SK-N-MC (cell line): ENCODE results near the gene PYGL.

Experiments used
- EZH2 ChIP-seq: fragments of 200-600 bp; sonication (generic); IDR thresholded peaks from one replicate; pipeline ENCODE4 v1.6.1; 2017; ENCODE audit warnings: antibody characterized with exemption
- FOXP2 ChIP-seq: optimal IDR thresholded peaks from 2 replicates; pipeline ENCODE3; 2011; ENCODE audit warnings: mild to moderate bottlenecking, moderate library complexity; ENCODE audit not compliant: insufficient read depth; ENCODE audit errors: extremely low read length, control extremely low read depth
- POLR2AphosphoS5 ChIP-seq: IDR thresholded peaks from 2 replicates; pipeline ENCODE4 v1.6.1; 2012; ENCODE audit warnings: mild to moderate bottlenecking, low read depth, low read length, borderline replicate concordance

DNA sequence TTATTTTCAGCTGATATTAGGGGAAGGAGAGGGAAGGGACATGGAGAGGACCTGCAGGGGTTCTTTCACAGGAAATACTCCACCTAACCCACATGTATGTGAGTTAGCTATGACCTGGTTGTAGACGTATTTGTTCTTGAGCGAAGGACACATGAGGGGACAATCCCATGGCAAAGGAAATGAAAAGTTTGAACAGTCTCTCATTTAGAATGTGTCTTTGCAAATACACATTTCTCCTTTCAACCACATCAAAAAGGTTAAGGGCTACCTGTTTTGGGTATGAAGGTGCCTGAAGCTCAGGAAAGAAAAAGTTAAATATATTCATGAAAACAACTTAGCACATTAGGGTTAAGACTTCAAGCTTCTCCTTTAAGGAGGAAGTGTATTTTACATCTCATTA, 7.4 kb downstream of the PYGL start:
- TF ChIP-seq EZH2 (no peak), POLR2AphosphoS5 (no peak), FOXP2 (no peak)
